T-helper 2 cell treated with Interferon-gamma antibody and Interleukin-4, amounts not matched to agents 5 μg/mL and 100 μg/mL, for 36 hours (primary cell): ENCODE measurements around the gene NLE1.
"Not testable (repeated sequence)": the region's sequence is repeated elsewhere in the genome, so short reads cannot be mapped to it uniquely, and the experiment has no call there.

Experiments used
- DNase-seq: peaks from one replicate; pipeline ENCODE4 v3.0.0; 2021; ENCODE audit warnings: low spot score
- H3K27ac Mint-ChIP-seq: one replicate; pipeline ENCODE4 v1.8.0; 2021; ENCODE audit warnings: mild to moderate bottlenecking, mixed read lengths
- H3K27me3 Mint-ChIP-seq: one replicate; pipeline ENCODE4 v1.8.0; 2021; ENCODE audit warnings: low read depth, mixed read lengths
- H3K36me3 Mint-ChIP-seq: one replicate; pipeline ENCODE4 v1.8.0; 2021; ENCODE audit warnings: low read depth, mixed read lengths
- H3K4me1 Mint-ChIP-seq: one replicate; pipeline ENCODE4 v1.8.0; 2021; ENCODE audit warnings: low read depth, mixed read lengths
- H3K4me3 Mint-ChIP-seq: one replicate; pipeline ENCODE4 v1.8.0; 2022; ENCODE audit warnings: mild to moderate bottlenecking, moderate library complexity, mixed read lengths
- H3K9me3 Mint-ChIP-seq: one replicate; pipeline ENCODE4 v1.8.0; 2021; ENCODE audit warnings: mixed read lengths

Gene NLE1

DNA sequence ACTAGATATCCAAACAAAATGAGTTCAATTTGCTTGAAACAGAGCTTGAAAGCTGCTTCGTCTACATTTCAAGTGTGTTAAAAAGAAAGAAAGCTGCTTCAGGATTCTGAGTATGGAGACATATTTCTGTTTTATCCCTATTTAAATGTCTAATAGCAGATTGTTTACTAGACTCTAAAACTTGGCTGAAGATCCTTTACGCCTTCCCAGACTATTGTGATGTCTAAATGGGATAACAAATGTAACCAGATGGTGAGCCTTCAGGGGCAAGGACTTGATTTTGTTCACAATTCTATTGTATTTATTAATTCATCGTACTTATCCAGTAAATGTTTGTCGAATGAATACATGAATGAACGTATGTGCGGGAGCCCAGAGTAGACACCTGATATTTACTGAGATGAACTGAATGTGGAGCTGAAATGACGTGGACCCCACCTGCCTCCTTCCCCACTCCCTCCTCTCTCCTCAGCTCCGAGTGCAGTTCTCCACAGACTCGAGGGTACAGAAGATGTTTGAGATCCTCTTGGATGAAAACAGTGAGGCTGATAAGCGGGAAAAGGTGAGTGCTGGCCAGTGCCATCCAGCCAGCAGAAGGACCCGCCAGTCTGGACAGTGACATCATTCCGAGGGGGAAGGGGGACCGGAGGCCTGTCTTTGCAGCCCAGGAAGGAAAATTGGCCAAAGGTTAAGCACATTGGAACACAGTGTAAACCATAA is 10.5 kb upstream of the NLE1 start:
- H3K4me1 Mint-ChIP-seq, result no peaks in the 10 kb centered on the region
- peaks cover 18% of the 10 kb centered on the region for H3K27me3 Mint-ChIP-seq
- DNase-seq, result no peak
- no peaks in the 10 kb centered on the region for H3K36me3 Mint-ChIP-seq
- H3K27ac Mint-ChIP-seq, result no peak overlapping the region
- no peak overlapping the region for H3K4me3 Mint-ChIP-seq
- H3K9me3 Mint-ChIP-seq, result no peaks in the 10 kb centered on the region

DNA sequence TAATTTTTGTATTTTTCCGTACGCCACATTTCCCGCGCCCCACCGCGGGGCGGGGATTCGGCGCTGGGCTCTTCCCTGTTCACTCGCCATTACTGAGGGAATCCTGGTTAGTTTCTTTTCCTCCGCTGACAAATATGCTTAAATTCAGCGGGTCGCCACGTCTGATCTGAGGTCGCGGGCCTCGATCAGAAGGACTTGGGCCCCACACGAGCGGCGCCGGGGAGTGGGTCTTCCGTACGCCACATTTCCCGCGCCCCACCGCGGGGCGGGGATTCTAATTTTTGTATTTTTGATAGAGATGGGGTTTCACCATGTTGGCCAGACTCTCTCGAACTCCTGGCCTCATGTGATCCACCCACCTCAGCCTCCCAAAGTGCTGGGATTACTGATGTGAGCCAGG is 9.0 kb upstream of the NLE1 start:
- not testable (repeated sequence) for H3K27ac Mint-ChIP-seq, H3K4me3 Mint-ChIP-seq, H3K36me3 Mint-ChIP-seq, DNase-seq, H3K4me1 Mint-ChIP-seq, H3K9me3 Mint-ChIP-seq
- H3K27me3 Mint-ChIP-seq, result peaks cover 18% of the 10 kb centered on the region

DNA sequence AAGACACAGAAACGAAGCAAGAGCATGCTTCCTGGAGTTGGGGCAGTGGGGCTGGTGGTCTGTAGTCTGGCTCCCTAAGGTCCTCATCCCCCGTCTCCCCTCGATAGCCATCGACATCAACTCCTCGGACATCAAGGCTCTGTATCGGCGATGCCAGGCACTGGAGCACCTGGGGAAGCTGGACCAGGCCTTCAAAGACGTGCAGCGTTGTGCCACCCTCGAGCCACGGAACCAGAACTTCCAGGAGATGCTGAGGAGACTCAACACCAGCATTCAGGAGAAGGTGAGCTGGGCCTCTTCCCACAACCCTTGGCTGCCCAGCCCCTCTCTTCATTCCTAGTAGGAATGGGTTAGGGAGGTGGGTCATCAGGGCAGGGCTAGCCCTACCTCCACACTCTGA is 7.8 kb upstream of the NLE1 start:
- Mint-ChIP-seq H3K36me3 (no peaks in the 10 kb centered on the region), H3K27me3 (peaks cover 18% of the 10 kb centered on the region)

GRCh38 chr17:35148144-35148543 is 6.0 kb upstream of the NLE1 start:
- Mint-ChIP-seq H3K27ac (no peak overlapping the region), H3K4me1 (peaks cover 4% of the 10 kb centered on the region), H3K27me3 (peaks cover 10% of the 10 kb centered on the region), H3K9me3 (no peaks in the 10 kb centered on the region), H3K36me3 (no peaks in the 10 kb centered on the region), H3K4me3 (no peak overlapping the region)
- DNase-seq, result no peak

More for the DNA sequence above, 7.8 kb upstream of the NLE1 start:
- H3K27ac Mint-ChIP-seq, result no peak overlapping the region
- no peak overlapping the region for H3K4me3 Mint-ChIP-seq
- H3K9me3 Mint-ChIP-seq, result no peaks in the 10 kb centered on the region
- DNase-seq, result no peak
- no peaks in the 10 kb centered on the region for H3K4me1 Mint-ChIP-seq

- no peak for DNase-seq
- Mint-ChIP-seq H3K27me3 (peaks cover 5% of the 10 kb centered on the region), H3K4me1 (peaks cover 4% of the 10 kb centered on the region), H3K36me3 (no peaks in the 10 kb centered on the region), H3K4me3 (no peak within 1 kb of the TSS), H3K27ac (no peak within 1 kb of the TSS), H3K9me3 (no peaks in the 10 kb centered on the region)
These were observed 5.3 kb upstream of the NLE1 start, which contains the start of gene UNC45B for GRCh38 chr17:35147375-35147905. UNC45B (plus strand) TSS chr17:35147817; CDS start chr17:35148264, 447 bp downstream.

DNA sequence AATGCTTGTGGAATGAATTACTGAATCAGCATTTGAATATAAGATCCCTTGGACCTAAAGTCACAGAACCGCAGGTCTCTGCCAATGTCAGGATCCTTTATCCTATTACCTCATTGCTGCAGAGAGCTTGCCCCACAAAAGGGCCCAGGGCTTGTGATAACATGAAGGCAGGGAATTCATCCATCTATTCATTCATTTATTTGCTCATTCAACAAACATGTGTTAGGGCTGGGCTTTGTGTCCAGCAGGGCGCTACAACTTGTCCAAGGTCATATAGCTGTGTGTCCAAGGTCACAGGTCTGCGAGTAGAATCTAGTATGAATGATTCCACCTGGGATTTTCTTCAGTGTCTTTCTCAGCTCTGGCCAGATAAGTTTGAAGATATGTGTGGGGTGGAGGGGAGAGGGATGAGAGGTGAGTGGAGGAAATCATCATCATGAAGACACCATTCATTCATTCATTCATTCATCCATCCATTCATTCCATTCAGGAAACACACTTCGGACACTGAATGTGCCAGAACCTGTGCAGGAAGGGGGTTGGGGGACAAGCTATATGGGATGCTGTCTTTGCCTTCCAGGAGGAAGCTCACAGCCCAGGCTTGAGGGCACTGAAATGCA is 4.2 kb upstream of the NLE1 start:
- Mint-ChIP-seq H3K36me3 (no peaks in the 10 kb centered on the region), H3K9me3 (no peaks in the 10 kb centered on the region), H3K27me3 (no peaks in the 10 kb centered on the region), H3K4me3 (no peak overlapping the region), H3K27ac (no peak overlapping the region), H3K4me1 (peaks cover 7% of the 10 kb centered on the region)
- DNase-seq, result no peak

- no peak for DNase-seq
- no peaks in the 10 kb centered on the region for H3K36me3 Mint-ChIP-seq
- no peak overlapping the region for H3K4me3 Mint-ChIP-seq
These were observed 2.7 kb upstream of the NLE1 start for GRCh38 chr17:35144840-35145239.

GRCh38 chr17:35142467-35142796 is 329 bp upstream of the NLE1 start:
- Mint-ChIP-seq H3K4me1 (peaks cover 11% of the 10 kb centered on the region), H3K27ac (peak overlapping the region; percentile 70), H3K27me3 (no peaks in the 10 kb centered on the region), H3K9me3 (no peaks in the 10 kb centered on the region), H3K36me3 (peaks cover 10% of the 10 kb centered on the region), H3K4me3 (peak overlapping the region; percentile 75)
- DNase-seq, result no peak

More at GRCh38 chr17:35144840-35145239, 2.7 kb upstream of the NLE1 start:
- H3K4me1 Mint-ChIP-seq, result peaks cover 11% of the 10 kb centered on the region
- H3K27me3 Mint-ChIP-seq, result no peaks in the 10 kb centered on the region
- no peak overlapping the region for H3K27ac Mint-ChIP-seq
- H3K9me3 Mint-ChIP-seq, result no peaks in the 10 kb centered on the region

- H3K36me3 Mint-ChIP-seq, result peaks cover 37% of the 10 kb centered on the region
- peaks cover 8% of the 10 kb centered on the region for H3K4me1 Mint-ChIP-seq
- H3K9me3 Mint-ChIP-seq, result no peaks in the 10 kb centered on the region
- no peak overlapping the region for H3K27ac Mint-ChIP-seq
- H3K4me3 Mint-ChIP-seq, result no peak overlapping the region
- no peak for DNase-seq
- no peaks in the 10 kb centered on the region for H3K27me3 Mint-ChIP-seq
These were observed 3.9 kb downstream of the NLE1 start for GRCh38 chr17:35138218-35138617.

DNA sequence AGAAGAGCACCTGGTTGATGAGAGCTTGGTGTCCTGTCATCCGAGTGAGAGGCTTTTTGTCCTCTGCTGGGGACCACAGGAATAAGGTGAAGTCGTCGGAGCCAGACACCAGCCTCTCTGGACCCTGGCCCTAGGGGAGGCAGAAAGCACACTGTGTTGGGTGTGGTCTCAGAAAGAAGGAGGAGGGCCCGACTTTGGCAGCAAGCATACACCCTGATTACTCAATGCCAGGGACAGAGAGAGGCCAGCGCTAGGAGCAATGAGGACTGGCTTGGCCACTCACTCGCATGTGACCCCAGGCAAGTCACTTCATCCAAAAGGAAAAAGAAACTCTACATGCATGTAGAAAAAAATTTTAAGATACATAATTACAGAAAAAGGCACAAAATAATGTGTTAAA is 6.8 kb downstream of the NLE1 start:
- Mint-ChIP-seq H3K27ac (no peak overlapping the region), H3K36me3 (peaks cover 52% of the 10 kb centered on the region), H3K27me3 (no peaks in the 10 kb centered on the region), H3K9me3 (no peaks in the 10 kb centered on the region), H3K4me1 (no peaks in the 10 kb centered on the region), H3K4me3 (no peak overlapping the region)
- DNase-seq, result no peak

DNA sequence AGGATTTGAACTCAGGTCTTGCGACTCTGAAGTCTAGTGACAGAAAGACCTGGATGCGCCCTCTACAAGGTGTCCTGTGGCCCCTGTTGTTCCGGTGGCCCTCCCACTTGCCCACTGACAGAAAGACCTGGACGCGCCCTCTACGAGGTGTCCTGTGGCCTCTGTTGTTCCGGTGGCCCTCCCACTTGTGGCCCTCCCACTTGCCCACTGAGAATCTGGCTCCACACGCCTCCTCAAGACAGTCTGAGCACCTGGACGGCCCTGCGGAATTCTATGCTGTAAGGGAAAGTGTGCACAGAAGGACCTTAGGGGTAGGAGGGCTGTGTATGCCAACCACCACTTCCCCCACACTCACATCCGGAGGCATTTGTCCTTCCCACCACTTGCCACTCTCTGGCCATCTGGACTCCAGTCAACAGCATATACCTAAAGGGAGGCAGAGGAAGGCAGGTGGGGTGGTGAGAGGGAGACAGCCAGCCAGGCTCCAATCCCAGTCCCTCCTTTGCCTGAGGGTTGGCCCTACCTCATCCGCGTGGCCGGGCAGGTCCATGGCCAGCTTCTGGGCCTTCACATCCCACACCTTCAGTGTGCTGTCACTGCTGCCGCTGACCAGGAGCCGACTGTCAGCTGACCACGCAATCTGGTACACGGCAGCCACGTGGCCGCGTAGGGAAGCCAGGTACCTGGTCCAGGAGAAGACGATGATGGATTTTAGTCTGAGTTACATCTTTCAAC is 9.1 kb downstream of the NLE1 start:
- H3K9me3 Mint-ChIP-seq, result no peaks in the 10 kb centered on the region
- no peak for DNase-seq
- H3K27ac Mint-ChIP-seq, result no peak overlapping the region
- no peak overlapping the region for H3K4me3 Mint-ChIP-seq
- no peaks in the 10 kb centered on the region for H3K27me3 Mint-ChIP-seq
- no peaks in the 10 kb centered on the region for H3K4me1 Mint-ChIP-seq
- H3K36me3 Mint-ChIP-seq, result peaks cover 41% of the 10 kb centered on the region

DNA sequence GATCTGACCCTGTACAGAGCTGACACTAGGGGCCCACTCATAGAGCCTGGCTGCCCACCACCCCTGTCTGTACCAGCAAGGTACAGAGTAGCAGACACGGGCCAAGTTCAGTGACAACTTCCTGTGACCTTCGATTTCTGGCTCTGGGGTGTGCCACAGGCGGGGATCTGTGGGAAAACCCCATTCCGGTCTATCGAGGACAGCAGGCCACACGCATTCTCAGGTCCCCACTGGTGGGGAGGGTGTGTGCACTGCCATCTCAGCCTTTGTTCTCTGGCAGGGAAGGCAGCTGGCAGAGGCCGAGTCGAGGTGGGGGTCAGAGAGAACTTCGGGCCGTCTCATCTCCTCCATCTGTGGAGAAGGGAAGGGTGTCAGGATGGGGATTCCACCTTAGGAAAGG is 10.0 kb downstream of the NLE1 start:
- H3K4me1 Mint-ChIP-seq, result no peaks in the 10 kb centered on the region
- no peak for DNase-seq
- no peak overlapping the region for H3K4me3 Mint-ChIP-seq
- H3K9me3 Mint-ChIP-seq, result no peaks in the 10 kb centered on the region
- no peak overlapping the region for H3K27ac Mint-ChIP-seq
- H3K36me3 Mint-ChIP-seq, result peaks cover 41% of the 10 kb centered on the region
- H3K27me3 Mint-ChIP-seq, result no peaks in the 10 kb centered on the region

GRCh38 chr17:35130392-35130791 is 11.7 kb downstream of the NLE1 start:
- DNase-seq, result no peak
- H3K4me3 Mint-ChIP-seq, result no peak overlapping the region
- H3K27me3 Mint-ChIP-seq, result no peaks in the 10 kb centered on the region
- no peak overlapping the region for H3K27ac Mint-ChIP-seq
- peaks cover 33% of the 10 kb centered on the region for H3K36me3 Mint-ChIP-seq
- H3K9me3 Mint-ChIP-seq, result no peaks in the 10 kb centered on the region
- H3K4me1 Mint-ChIP-seq, result no peaks in the 10 kb centered on the region

DNA sequence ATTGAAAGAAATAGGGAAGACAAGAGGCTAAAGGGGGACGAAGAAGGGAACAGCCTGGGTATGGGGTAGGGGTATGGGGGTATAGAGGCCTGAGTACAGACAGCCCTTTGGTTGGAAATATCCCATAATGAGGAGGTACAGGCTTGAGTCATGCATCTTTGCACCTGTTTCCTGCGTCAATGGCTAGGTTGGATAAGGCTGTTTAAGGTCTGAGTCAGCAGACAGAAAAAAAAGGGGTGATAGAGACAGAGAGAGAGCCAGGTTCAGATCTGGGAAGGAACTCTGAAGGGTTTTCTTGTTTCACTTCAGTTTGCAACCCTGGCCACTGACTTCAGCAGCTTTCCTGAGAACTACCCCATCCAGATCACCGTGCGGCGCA is 12.1 kb downstream of the NLE1 start:
- H3K4me1 Mint-ChIP-seq, result no peaks in the 10 kb centered on the region
- H3K36me3 Mint-ChIP-seq, result peaks cover 29% of the 10 kb centered on the region
- DNase-seq, result no peak
- no peaks in the 10 kb centered on the region for H3K27me3 Mint-ChIP-seq
- no peak overlapping the region for H3K27ac Mint-ChIP-seq
- no peak overlapping the region for H3K4me3 Mint-ChIP-seq
- no peaks in the 10 kb centered on the region for H3K9me3 Mint-ChIP-seq
